Endothelial cell of coronary artery (primary cell): Measurements from ENCODE around the gene MTFP1. TPM values are rescaled to one million over a fixed set of nuclear protein-coding genes. Genes with fewer than 3 reads are reported as not detected.

Source experiments
- total RNA-seq: library from RNA; depleted of rRNA; stranded (reverse); fragments of >200 nt; gene quantifications from 2 replicates; pipeline ENCODE4 v1.2.3, GENCODE V29; 2014

Gene MTFP1, protein sequence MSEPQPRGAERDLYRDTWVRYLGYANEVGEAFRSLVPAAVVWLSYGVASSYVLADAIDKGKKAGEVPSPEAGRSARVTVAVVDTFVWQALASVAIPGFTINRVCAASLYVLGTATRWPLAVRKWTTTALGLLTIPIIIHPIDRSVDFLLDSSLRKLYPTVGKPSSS
- 31.8 and 32.6 TPM in 2 replicates for total RNA-seq

DNA sequence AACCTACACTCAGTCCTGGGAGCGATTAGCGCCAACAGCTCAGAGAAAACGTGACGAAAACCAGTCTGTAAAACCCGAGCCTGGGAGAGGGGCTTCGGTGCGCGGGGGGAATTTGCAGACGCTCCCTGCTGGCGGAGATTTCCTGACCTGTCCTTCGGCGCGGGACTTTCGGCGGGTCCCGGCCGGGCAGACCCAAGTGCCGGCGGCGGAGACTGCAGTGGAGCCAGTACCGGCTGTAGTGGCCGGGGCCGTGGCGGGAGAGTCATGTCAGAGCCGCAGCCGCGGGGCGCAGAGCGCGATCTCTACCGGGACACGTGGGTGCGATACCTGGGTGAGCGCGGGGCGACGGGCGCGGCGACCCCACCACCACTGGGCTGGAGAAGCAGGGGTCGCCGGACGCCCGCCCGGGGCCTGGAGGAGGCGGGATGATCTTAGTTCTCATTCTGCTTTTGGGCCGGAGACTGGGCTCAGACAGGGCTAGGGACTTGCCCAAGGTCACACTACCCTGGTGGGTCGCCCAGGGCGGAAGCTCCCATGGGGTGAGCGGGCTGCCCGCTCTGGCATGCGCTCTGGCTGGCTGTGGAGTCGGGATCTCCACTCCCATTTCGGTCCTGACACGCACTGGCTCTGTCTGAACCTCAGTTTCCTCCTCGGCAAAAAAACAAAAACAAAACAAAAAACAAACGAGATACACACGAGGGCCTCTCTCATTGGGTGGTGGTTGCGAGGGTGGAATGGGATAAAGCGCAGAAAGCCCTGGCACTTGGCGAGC is at the start of gene MTFP1:
Gene MTFP1, plus strand, starts transcription at position 153 of the 772 bp plus-strand sequence. Its CDS starts 112 bp downstream, at position 265.

DNA sequence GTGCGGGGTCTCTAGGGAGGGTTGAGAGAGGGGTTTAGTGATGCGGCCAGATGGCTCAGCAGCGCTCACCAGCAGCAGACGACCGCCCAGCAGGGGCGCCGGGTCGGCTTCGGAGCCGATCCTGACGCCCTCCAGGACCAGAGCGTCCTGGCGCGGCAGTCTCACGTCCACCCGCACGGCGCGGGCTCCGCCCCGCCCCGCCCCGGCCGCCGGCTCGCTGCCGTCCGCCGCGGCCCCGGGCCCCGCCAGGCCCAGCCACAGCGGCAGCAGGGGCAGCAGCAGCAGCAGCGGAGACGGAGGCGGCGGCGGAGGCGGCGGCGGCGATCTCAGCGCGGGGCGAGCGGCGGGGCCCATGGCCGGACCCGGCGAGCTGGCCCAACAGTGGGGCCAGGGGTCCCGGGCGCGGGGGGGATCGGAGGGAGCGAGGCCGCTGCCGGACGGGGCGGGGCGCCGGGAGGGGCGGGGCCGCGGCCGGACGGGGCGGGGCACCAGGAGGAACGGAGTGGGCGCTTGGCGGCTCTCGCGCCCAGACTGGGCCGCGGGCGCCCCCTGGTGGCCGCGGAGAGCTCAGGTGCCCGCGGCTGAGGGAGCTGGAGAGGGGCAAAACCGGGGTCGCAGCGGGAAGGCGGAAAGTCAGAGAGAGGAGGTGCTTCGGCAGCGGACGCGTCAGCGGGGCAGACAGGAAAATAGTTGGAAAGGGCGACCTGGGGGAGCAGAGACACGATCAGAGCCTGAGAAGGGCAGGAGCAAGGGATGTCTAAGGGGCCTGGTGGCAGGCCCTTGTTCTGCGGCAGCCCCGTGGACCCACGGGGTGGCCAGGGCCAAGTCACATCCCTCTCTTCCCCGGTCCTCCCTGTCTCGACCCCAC is 38.4 kb upstream of the MTFP1 start, which contains the start of gene RNF215:
Gene RNF215, minus strand, starts transcription at position 452 of the 868 bp plus-strand sequence. Its CDS starts 98 bp downstream, at position 354.

DNA sequence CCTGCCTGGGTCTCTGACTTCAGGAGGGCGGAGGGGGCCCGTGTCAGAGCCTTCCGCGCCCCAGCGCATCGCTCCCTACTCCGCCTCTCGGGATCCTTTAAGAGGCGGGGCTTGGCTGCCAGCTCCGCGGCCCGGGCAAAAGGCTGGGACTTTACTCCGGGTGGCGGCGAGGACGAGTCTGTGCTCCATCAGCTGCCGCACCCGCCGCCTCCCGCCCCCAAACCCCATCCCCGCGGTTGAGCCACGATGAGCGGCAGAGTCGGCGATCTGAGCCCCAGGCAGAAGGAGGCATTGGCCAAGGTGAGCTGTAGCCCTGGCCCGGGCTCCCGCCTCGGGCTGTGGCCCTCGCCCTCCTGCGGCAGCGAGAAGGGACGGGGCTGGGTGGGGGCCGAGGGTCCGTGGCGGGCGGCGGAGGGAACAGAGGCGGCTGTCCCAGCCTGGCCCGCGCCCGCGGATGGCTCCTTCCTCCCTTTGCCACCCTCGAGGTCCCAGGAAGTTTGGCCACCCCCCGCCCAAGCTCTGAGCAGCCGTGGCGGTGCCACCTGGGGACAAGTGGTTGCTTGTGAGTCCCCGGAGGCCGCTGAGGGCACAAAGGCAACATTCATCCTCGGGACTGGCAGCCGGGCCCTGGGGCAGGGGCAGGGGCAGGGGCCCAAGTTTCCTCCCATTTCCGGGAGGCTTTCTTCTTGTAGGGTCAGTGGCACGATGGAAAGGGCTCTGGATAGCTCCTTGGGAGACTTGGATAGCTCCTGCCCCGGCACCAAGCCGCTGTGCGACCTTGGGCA is 28.5 kb upstream of the MTFP1 start, which contains the start of gene SEC14L2:
Gene SEC14L2, plus strand, starts transcription at position 148 of the 785 bp plus-strand sequence. Its CDS starts 99 bp downstream, at position 247.

DNA sequence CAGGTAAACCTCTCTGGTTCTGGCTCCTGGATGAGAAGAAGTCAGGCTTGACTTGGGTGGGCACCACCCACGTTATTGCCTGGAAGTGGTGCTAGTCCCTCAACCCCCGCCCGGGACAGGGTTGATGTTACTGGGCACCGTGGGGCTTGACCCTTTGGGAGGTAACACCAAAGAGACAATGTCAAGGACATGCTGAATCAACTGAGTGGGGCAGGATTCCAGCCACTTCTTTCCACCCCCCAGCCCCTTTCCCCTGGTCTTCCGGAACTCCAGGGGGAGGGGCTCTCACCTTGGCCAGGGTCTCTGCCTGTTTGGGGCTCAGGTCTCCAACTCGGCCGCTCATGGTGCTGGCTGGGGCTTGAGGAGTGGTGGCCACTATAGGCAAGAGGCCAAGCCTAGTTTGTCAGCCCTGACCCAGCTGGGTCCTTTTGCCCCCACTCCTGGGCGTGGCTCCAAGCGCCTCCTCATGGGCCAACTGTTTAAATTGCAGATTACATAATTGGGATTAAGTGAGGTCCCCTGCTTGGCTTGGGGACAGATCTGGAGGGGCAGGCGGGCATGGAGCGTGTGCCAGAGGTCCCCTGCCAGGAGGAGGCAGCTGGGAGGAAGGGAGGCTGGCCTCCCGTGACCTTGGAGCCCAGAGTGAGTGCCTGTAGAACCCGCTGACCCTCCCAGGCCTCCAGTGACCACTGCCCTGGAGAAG is 46.2 kb downstream of the MTFP1 start, which contains the start of gene SEC14L3:
Gene SEC14L3, minus strand, starts transcription at position 402 of the 703 bp plus-strand sequence. Its CDS starts 59 bp downstream, at position 343.

Other genes with a start within 250 kb of the MTFP1 start
- gene LIF, start 179.0 kb upstream of the MTFP1 start, total RNA-seq = 0.36 and 2.0 TPM in 2 replicates
- not detected in 2 replicates for gene OSM, start 158.9 kb upstream of the MTFP1 start, total RNA-seq
- 6.7 and 9.9 TPM in 2 replicates for gene CASTOR1, start 136.3 kb upstream of the MTFP1 start, total RNA-seq
- gene TBC1D10A, start 98.8 kb upstream of the MTFP1 start, total RNA-seq = 6.1 and 7.6 TPM in 2 replicates
- gene SF3A1, start 68.9 kb upstream of the MTFP1 start, total RNA-seq = 23.3 and 28.0 TPM in 2 replicates
- gene CCDC157, start 68.8 kb upstream of the MTFP1 start, total RNA-seq = 1.0 and 1.2 TPM in 2 replicates
- 20.4 and 24.8 TPM in 2 replicates for gene RNF215, start 38.4 kb upstream of the MTFP1 start, total RNA-seq
- 17.6 and 29.0 TPM in 2 replicates for gene SEC14L2, start 28.8 kb upstream of the MTFP1 start, total RNA-seq
- not detected in 2 replicates for gene SEC14L3, start 46.2 kb downstream of the MTFP1 start, total RNA-seq
- not detected in 2 replicates for gene SEC14L4, start 79.9 kb downstream of the MTFP1 start, total RNA-seq
- under 0.01 TPM in 1 of 2 replicates, not detected in the other for gene SEC14L6, start 121.0 kb downstream of the MTFP1 start, total RNA-seq
- gene GAL3ST1, start 148.9 kb downstream of the MTFP1 start, total RNA-seq = under 0.01 TPM in 1 of 2 replicates, not detected in the other
- 97.1 and 115 TPM in 2 replicates for gene PES1, start 166.1 kb downstream of the MTFP1 start, total RNA-seq
- 30.9 and 40.7 TPM in 2 replicates for gene TCN2, start 181.4 kb downstream of the MTFP1 start, total RNA-seq
- gene SLC35E4, start 210.0 kb downstream of the MTFP1 start, total RNA-seq = 20.7 and 28.4 TPM in 2 replicates
- 8.4 and 11.6 TPM in 2 replicates for gene DUSP18, start 242.1 kb downstream of the MTFP1 start, total RNA-seq